ACC112 (cell line): ENCODE results near the gene MED22.

Experiments
- H2AFZ ChIP-seq: fragments of 200-600 bp; sonication (generic); one replicate; pipeline ENCODE4 v1.6.0; 2017; ENCODE audit warnings: antibody characterized with exemption, low read length; ENCODE audit not compliant: unreplicated experiment
- H3K27ac ChIP-seq: fragments of 200-600 bp; sonication (generic); 2 replicates; pipeline ENCODE4 v1.5.1; 2014; ENCODE audit warnings: low read depth, mild to moderate bottlenecking, antibody characterized with exemption, low read length, moderate library complexity
- H3K27me3 ChIP-seq: fragments of 200-600 bp; sonication (generic); 2 replicates; pipeline ENCODE4 v1.6.1; 2014; ENCODE audit warnings: mild to moderate bottlenecking, antibody characterized with exemption, low read length, moderate library complexity, mixed read lengths; ENCODE audit not compliant: insufficient read depth
- H3K36me3 ChIP-seq: fragments of 200-600 bp; sonication (generic); 2 replicates; pipeline ENCODE4 v1.6.1; 2016; ENCODE audit warnings: mild to moderate bottlenecking, antibody characterized with exemption, low read length, moderate library complexity, mixed read lengths; ENCODE audit not compliant: insufficient read depth
- H3K4me1 ChIP-seq: fragments of 200-600 bp; sonication (generic); one replicate; pipeline ENCODE4 v1.6.1; 2016; ENCODE audit warnings: low read length, mixed read lengths; ENCODE audit not compliant: insufficient read depth, unreplicated experiment, control insufficient read depth
- H3K4me3 ChIP-seq: fragments of 200-600 bp; sonication (generic); 2 replicates; pipeline ENCODE4 v1.5.1; 2014; ENCODE audit warnings: mild to moderate bottlenecking, low read depth, low read length
- H3K79me2 ChIP-seq: fragments of 200-600 bp; sonication (generic); one replicate; pipeline ENCODE4 v1.6.0; 2016; ENCODE audit warnings: low read length; ENCODE audit not compliant: control insufficient read depth, unreplicated experiment, insufficient read depth

Gene MED22

DNA sequence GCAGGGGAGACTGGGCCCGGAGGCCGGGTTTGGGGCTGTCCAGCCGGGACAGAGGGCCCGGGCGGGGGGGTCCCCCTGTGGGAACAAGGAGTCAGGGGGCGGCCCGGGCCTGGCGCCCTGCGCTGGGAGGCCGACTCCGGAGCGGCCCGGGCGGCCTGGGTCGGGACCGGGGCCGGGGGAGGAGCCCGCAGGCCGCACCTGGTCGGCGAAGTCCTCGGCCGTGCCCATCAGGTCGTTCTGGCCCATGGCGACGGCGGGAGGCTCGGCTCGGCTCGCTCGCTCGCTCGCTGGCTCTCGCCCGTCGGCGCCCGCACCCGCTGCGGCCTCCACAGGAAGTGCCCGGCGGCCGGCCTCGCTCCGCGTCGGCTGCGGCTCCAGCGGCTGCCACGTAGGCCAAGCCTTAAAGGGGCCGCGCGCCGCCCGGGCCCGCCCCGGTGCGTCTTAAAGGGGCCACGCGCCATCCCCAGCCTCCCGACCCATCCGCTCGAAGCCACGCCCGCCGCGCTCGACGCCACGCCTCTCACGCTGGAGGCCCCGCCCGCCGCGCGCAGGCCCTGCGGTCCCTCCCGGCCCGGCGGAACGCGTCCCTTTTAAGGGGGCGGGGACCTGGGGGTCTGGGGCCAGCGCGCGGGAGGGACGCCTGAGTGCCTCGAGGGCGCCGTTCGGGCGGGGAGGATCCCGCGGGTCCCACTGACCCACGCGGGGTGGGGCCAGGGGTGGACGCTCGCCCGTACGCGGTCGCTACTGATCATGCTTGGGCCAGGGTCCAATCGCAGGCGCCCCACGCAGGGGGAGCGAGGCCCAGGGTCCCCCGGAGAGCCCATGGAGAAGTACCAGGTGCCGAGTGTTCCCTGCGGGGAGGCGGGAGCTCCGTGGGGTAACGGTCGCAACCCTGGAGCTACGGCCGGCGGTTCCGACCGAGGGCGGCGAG is 28.1 kb upstream of the MED22 start, which contains the start of the genes STKLD1 and SURF4:
TSS of gene STKLD1 (plus strand) at position 643 of the 931 bp plus-strand sequence. CDS start at position 751, 108 bp downstream.
TSS of gene SURF4 (minus strand) at position 337 of the 931 bp plus-strand sequence. CDS start at position 246, 91 bp downstream.
- Histone ChIP-seq H3K36me3 (no peaks in the 10 kb centered on the region), H3K27me3 (no peaks in the 10 kb centered on the region), H3K79me2 (peaks cover 53% of the 10 kb centered on the region), H3K4me3 (peak within 1 kb of the TSS; percentile 85), H2AFZ (peak within 1 kb of the TSS; percentile 92), H3K27ac (peak within 1 kb of the TSS; percentile 90), H3K4me1 (peaks cover 24% of the 10 kb centered on the region)

DNA sequence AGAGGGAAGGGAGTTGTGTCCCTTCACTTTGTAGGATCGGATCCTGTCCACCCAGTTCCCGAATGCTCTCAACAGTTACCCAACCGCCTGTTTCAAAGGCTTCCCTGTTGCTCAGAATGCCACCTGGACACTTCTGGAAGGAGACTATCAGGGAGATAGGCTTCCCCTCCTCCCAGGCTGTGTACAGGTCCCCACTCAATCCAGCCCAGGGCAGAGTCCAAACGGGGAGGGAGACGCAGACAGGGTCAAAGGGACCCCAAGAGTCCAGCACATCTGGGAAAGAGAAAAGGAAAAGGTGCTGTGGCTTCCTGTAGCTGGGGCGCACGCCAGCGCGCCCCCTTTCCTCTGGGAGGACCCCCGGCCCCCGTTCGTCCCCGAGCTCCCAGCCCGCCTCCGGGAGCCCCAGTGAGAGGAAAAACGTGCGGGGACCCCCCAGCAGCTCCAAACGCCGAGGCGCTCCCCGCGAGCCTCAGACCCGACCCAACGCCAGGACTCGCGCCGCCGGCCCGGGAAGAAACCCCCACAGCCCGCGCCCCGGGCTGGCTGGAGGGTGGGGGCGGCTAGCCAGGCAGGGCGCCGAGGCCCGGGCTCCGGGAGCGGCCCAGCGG is 27.3 kb upstream of the MED22 start:
- peak overlapping the region; percentile 90 for H3K27ac ChIP-seq
- peaks cover 28% of the 10 kb centered on the region for H3K4me1 ChIP-seq
- H3K4me3 ChIP-seq, result peak overlapping the region; percentile 85
- H3K36me3 ChIP-seq, result no peaks in the 10 kb centered on the region; the same call in 1 of the 2 replicates
- no peak overlapping the region for H2AFZ ChIP-seq
- peaks cover 61% of the 10 kb centered on the region for H3K79me2 ChIP-seq
- H3K27me3 ChIP-seq, result no peaks in the 10 kb centered on the region

DNA sequence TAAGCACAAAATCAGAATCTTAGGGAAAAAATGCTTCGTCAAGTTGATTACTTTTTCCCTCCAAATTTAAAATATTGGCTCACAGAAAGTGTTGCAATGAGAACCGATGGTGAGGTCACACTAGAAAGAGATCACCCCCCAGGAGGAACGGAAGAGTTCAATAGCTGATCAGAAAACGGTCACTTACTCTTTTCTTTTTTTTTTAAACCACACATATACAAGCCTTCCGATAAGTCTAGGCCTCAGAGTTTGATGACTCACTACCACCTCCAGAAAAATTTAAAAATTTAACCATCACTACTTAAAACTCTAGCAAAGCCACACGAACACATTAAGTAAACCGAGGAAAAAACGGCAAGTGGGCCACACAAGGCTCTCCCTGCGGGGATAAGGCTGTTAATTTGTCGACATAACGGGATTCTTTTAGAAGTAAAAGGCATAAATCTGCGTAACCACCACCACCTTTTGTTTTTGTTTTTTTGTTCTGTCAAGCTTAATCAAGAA is 26.7 kb upstream of the MED22 start:
- Histone ChIP-seq H3K79me2 (peaks cover 66% of the 10 kb centered on the region), H3K27me3 (no peaks in the 10 kb centered on the region), H2AFZ (no peak overlapping the region), H3K36me3 (no peaks in the 10 kb centered on the region; the same call in 1 of the 2 replicates), H3K27ac (peak overlapping the region; percentile 90), H3K4me3 (peak overlapping the region; percentile 85), H3K4me1 (peaks cover 34% of the 10 kb centered on the region)

DNA sequence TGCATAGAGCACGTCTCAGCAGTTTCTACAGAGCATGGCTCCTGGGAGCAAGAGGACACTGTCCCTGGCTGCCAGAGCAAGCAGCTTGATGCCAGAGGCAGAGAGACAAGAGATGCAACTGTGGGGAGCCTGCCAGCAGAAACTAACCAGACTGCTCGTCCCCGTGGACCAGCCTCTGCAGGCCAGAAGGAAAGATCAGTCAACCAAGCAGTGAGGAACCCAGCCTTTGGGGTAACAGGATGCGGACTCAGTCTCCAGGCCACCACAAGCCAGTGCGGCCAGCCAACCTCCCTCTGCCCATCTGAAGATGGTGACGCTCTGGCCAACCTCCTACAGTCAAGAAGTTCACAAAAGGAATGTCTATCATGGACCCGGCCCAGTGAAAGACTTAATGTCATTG is 24.2 kb upstream of the MED22 start:
- no peak overlapping the region for H3K4me3 ChIP-seq
- peaks cover 91% of the 10 kb centered on the region for H3K79me2 ChIP-seq
- no peak overlapping the region for H2AFZ ChIP-seq
- no peak overlapping the region for H3K27ac ChIP-seq
- no peaks in the 10 kb centered on the region for H3K27me3 ChIP-seq
- peaks cover 48% of the 10 kb centered on the region for H3K4me1 ChIP-seq
- peaks cover under 1% of the 10 kb centered on the region for H3K36me3 ChIP-seq

DNA sequence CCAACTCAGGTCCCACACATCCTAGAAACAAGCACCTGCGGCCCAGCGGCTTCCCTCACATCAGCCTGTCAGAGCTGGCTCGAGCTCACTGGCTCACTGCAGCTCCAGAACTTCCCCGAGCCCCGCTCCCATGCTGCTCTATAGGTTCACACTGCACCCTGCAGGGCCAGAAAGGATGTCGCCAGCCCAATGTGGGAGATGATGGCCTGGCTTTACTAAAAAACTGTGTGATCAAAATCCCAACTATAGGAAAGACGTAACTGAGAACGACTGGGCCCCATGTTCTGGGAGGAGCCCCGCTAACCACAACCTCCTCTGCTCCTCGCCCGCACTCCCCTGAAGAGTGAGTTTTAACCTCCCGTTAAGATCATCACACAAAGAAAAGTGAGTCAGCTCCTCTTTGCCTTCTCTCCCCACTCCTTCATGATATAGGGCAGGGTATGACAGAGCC is 23.4 kb upstream of the MED22 start:
- Histone ChIP-seq H3K4me1 (peaks cover 48% of the 10 kb centered on the region), H3K36me3 (peaks cover 9% of the 10 kb centered on the region), H3K4me3 (no peak overlapping the region), H2AFZ (no peak overlapping the region), H3K27ac (no peak overlapping the region), H3K27me3 (no peaks in the 10 kb centered on the region), H3K79me2 (peaks cover 95% of the 10 kb centered on the region)

DNA sequence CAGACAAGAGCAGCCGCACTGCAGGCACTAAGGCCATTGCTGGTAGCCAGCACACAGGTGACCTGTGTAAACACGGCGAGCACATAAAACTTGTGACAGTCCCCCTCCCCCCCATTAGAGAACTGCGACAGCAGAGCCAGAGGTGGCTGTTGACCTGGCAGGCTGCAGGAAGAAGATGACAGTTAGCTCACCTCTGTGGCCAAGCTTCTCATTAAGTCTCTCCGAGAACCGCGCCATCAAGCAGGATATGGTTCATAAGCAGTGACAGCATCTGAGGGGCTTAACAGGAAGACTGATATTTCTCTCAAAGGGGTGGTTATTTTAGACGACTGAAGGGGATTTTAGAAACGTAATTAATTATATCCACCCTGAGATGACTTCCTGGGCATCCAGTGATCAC is 22.8 kb upstream of the MED22 start:
- no peaks in the 10 kb centered on the region for H3K27me3 ChIP-seq
- no peak overlapping the region for H2AFZ ChIP-seq
- H3K36me3 ChIP-seq, result peaks cover 13% of the 10 kb centered on the region
- H3K4me3 ChIP-seq, result no peak overlapping the region
- no peak overlapping the region for H3K27ac ChIP-seq
- H3K79me2 ChIP-seq, result peaks cover 99% of the 10 kb centered on the region
- peaks cover 48% of the 10 kb centered on the region for H3K4me1 ChIP-seq

DNA sequence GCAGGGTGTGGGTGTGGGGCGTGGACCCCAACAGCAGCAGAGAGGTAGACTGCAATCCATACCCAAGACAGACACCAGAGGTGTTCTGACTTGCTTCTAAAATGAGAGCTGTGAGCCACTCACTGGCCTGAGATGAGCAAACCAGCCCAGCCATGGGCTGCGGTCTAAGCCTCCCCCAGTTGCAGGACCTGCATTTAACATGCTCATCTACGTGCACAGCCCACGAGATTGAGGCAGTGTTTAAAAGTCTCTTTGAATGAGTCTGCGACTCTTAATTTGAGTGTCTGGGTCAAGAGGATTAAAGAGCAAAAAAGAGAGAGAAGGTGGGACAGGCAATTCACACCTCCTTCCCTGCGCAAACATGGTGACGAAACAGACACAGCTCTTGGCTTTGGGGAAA is 22.0 kb upstream of the MED22 start:
- Histone ChIP-seq H3K36me3 (peaks cover 15% of the 10 kb centered on the region), H3K4me1 (peaks cover 48% of the 10 kb centered on the region), H3K27ac (no peak overlapping the region)

DNA sequence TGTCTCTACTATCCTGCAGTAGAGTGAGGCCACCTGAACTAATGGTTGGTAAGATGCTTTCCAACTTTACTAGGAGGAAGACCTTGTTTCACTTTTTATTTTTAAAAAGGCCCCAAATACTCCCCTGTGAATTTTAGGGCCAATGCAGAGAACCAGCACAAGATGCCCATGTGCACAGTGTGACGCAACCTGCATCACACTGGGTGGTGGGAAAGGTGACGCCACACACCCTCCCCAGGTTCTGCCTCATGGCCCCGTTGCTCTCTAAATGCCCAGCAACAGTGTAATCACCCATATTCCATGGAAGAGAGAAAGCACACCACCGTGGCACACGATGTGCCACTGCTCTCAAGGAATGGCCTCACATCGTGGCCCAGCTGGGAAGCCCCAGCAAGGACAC is 21.5 kb upstream of the MED22 start:
- peaks cover 19% of the 10 kb centered on the region for H3K36me3 ChIP-seq
- no peak overlapping the region for H3K4me3 ChIP-seq
- peaks cover 96% of the 10 kb centered on the region for H3K79me2 ChIP-seq
- no peaks in the 10 kb centered on the region for H3K27me3 ChIP-seq
- no peak overlapping the region for H3K27ac ChIP-seq
- no peak overlapping the region for H2AFZ ChIP-seq
- peaks cover 48% of the 10 kb centered on the region for H3K4me1 ChIP-seq

More for the DNA sequence above, 22.0 kb upstream of the MED22 start:
- Histone ChIP-seq H2AFZ (no peak overlapping the region), H3K4me3 (no peak overlapping the region), H3K79me2 (peaks cover 98% of the 10 kb centered on the region), H3K27me3 (no peaks in the 10 kb centered on the region)

DNA sequence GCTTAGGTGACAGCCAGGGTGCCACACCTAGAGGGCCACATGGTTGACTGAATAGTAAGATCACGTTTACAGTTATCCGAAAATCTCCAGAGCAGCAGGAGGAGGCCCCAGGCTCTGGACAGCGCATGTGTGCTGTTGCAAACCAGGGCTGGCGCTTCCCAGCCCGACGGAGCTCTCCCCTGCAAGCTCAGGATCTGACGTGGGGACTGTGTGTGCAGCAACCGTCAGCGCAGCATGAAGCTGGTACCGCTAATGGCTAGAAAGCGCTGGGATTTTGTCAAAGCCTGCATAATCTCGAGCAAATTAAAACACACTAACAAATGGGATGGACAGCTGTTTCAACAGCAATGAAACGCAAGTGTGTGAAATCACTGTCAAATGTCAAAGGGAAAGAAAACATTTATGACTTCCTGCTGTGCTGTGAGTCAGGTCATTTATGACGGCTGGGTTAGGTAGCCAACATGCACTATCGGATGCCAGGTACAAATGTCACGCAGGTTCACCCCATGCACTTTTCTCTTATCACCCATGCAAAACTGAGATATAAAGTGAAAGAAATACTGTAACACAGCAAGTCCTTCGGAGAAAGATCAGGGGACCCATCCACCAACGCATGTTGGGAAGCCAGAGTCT is 20.4 kb upstream of the MED22 start:
- Histone ChIP-seq H3K27ac (no peak overlapping the region), H3K79me2 (peaks cover 89% of the 10 kb centered on the region), H3K36me3 (peaks cover 21% of the 10 kb centered on the region), H3K4me3 (no peak overlapping the region), H3K27me3 (no peaks in the 10 kb centered on the region), H3K4me1 (peaks cover 43% of the 10 kb centered on the region), H2AFZ (no peak overlapping the region)

DNA sequence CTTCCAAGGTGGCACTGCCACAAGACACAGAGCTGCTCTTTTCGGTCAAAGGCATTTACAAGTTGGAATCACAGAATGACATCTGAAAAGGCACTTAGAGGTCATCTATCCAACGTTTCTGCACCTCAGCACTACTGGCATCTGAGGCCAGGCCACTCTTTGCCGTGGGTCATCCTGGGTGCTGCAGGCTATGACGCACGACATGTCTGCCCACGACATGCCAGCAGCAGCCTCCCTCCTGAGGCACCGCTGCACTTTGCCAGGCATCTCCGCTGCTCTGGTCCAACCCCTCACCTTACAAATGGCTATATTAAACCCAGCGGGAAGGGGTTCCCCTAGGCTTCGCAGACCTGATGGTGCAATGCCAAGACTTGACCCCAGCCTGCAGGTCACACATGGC is 19.8 kb upstream of the MED22 start:
- Histone ChIP-seq H3K36me3 (peaks cover 25% of the 10 kb centered on the region), H3K79me2 (peaks cover 87% of the 10 kb centered on the region), H2AFZ (no peak overlapping the region)

More for the DNA sequence above, 19.8 kb upstream of the MED22 start:
- Histone ChIP-seq H3K4me3 (no peak overlapping the region), H3K27me3 (no peaks in the 10 kb centered on the region), H3K27ac (no peak overlapping the region), H3K4me1 (peaks cover 40% of the 10 kb centered on the region)
